Activated T-cell treated with anti-CD3 and anti-CD28 coated beads, Interleukin-2, amount 50 U/mL, for 1 hour (primary cell): ENCODE measurements around the gene PGLYRP4.
"Not testable (repeated sequence)": the region's sequence is repeated elsewhere in the genome, so short reads cannot be mapped to it uniquely, and the experiment has no call there.

Source experiments
- DNase-seq: peaks from one replicate; pipeline ENCODE4 v3.0.0-alpha.2; 2020

Gene PGLYRP4

GRCh38 chr1:153356392-153357075, 7.9 kb upstream of the PGLYRP4 start:
- DNase-seq = no peak

- no peak for DNase-seq
These were observed 6.9 kb upstream of the PGLYRP4 start for GRCh38 chr1:153355445-153356071.

- no peak for DNase-seq
These were observed 6.0 kb upstream of the PGLYRP4 start for GRCh38 chr1:153354515-153355193.

GRCh38 chr1:153353226-153353947, 4.7 kb upstream of the PGLYRP4 start:
- no peak for DNase-seq

- peak; percentile 59 for DNase-seq
These were observed 3.9 kb upstream of the PGLYRP4 start for GRCh38 chr1:153352523-153352922.

GRCh38 chr1:153350321-153350957, 1.8 kb upstream of the PGLYRP4 start:
- no peak for DNase-seq

- no peak for DNase-seq
These were observed 1.0 kb upstream of the PGLYRP4 start for GRCh38 chr1:153349363-153350320.

- no peak for DNase-seq
These were observed 785 bp downstream of the PGLYRP4 start for GRCh38 chr1:153347856-153348255.

- DNase-seq = not testable (repeated sequence)
These were observed 1.6 kb downstream of the PGLYRP4 start for GRCh38 chr1:153347049-153347448.

- no peak for DNase-seq
These were observed 2.4 kb downstream of the PGLYRP4 start for GRCh38 chr1:153346077-153346723.

- DNase-seq = no peak
These were observed 3.2 kb downstream of the PGLYRP4 start for GRCh38 chr1:153345187-153346076.

- no peak for DNase-seq
These were observed 4.0 kb downstream of the PGLYRP4 start for GRCh38 chr1:153344718-153345025.

- DNase-seq = no peak
These were observed 4.6 kb downstream of the PGLYRP4 start for GRCh38 chr1:153343811-153344717.

- DNase-seq = no peak
These were observed 5.5 kb downstream of the PGLYRP4 start for GRCh38 chr1:153343040-153343681.

- DNase-seq = no peak
These were observed 6.5 kb downstream of the PGLYRP4 start for GRCh38 chr1:153342178-153342577.

GRCh38 chr1:153341431-153341934, 7.2 kb downstream of the PGLYRP4 start:
- DNase-seq = no peak

- no peak for DNase-seq
These were observed 8.3 kb downstream of the PGLYRP4 start for GRCh38 chr1:153340356-153340755.

GRCh38 chr1:153339802-153340201, 8.8 kb downstream of the PGLYRP4 start:
- DNase-seq = no peak
